Common myeloid progenitor, CD34-positive (primary cell): ENCODE data around the gene PCDHB9. TPM values are rescaled to one million over a fixed set of nuclear protein-coding genes. Genes with fewer than 3 reads are reported as not detected.
"Not testable (repeated sequence)": the region's sequence is repeated elsewhere in the genome, so short reads cannot be mapped to it uniquely, and the experiment has no call there.

Experiments
- CTCF ChIA-PET: fragments of 350-600 bp; sonication (Branson Sonifier 250); formaldehyde crosslinking; loops from one replicate; lab custom pipeline; 2021; ENCODE audit warnings: antibody characterized with exemption; lab: Charles Lee
- POLR2A ChIA-PET: fragments of 350-600 bp; sonication (Branson Sonifier 250); formaldehyde crosslinking; loops from one replicate; lab custom pipeline; 2021; ENCODE audit warnings: antibody characterized with exemption; lab: Charles Lee
- DNase-seq, 3 donors: peaks; one replicate each; pipeline versions ENCODE4 v3.0.0 to v3.0.0-alpha.2; 2013
- H3K27ac ChIP-seq, 2 experiments: 1 replicate in 1 of 2; 2 replicates in 1 of 2; pipeline ENCODE4 v1.7.0; 2013; ENCODE audit warnings: inconsistent platforms in 2 of 2, low read length in 2 of 2, mild to moderate bottlenecking in 2 of 2, low read depth in 1 of 2, moderate library complexity in 1 of 2; ENCODE audit not compliant: severe bottlenecking in 2 of 2, insufficient read depth in 1 of 2, poor library complexity in 1 of 2
- H3K27me3 ChIP-seq, 5 experiments: replicated peaks in 2 of 5; 1 replicate in 3 of 5; 2 replicates in 2 of 5; pipeline versions ENCODE4 v1.6.1 to v1.7.0; 2013; ENCODE audit warnings: low read length in 4 of 5, mild to moderate bottlenecking in 2 of 5, moderate library complexity in 2 of 5, inconsistent platforms in 1 of 5; ENCODE audit not compliant: insufficient read depth in 5 of 5, control insufficient read depth in 4 of 5
- H3K36me3 ChIP-seq, 4 experiments: 1 replicate in 2 of 4; 2 replicates in 2 of 4; pipeline versions ENCODE4 v1.6.1 to v1.7.0; 2013; ENCODE audit warnings: low read length in 3 of 4, control low read depth in 1 of 4, mild to moderate bottlenecking in 1 of 4; ENCODE audit not compliant: control insufficient read depth in 4 of 4, insufficient read depth in 4 of 4
- H3K4me1 ChIP-seq, 4 experiments: 1 replicate in 3 of 4; 2 replicates in 1 of 4; pipeline versions ENCODE4 v1.6.1 to v1.7.1; 2013; ENCODE audit warnings: low read length in 3 of 4, mild to moderate bottlenecking in 3 of 4, control low read depth in 1 of 4, inconsistent platforms in 1 of 4, moderate library complexity in 1 of 4; ENCODE audit not compliant: control insufficient read depth in 4 of 4, insufficient read depth in 4 of 4; ENCODE audit errors: control extremely low read depth in 1 of 4
- H3K4me3 ChIP-seq, 7 experiments: 1 replicate in 4 of 7; 2 replicates in 3 of 7; pipeline versions ENCODE4 v1.5.1 to v1.7.0; 2013; ENCODE audit warnings: mild to moderate bottlenecking in 7 of 7, low read length in 6 of 7, moderate library complexity in 6 of 7, inconsistent platforms in 2 of 7, low read depth in 2 of 7, control low read depth in 1 of 7; ENCODE audit not compliant: insufficient read depth in 4 of 7, control insufficient read depth in 1 of 7; ENCODE audit errors: extremely low read depth in 1 of 7
- H3K9me3 ChIP-seq, 5 experiments: 1 replicate in 4 of 5; 2 replicates in 1 of 5; pipeline versions ENCODE4 v1.6.1 to v1.7.1; 2013; ENCODE audit warnings: low read length in 4 of 5, mild to moderate bottlenecking in 2 of 5, inconsistent platforms in 1 of 5, low read depth in 1 of 5, moderate library complexity in 1 of 5; ENCODE audit not compliant: control insufficient read depth in 4 of 5, insufficient read depth in 2 of 5; ENCODE audit errors: control extremely low read depth in 1 of 5
- WGBS: methylation state at CpG from one replicate; pipeline ENCODE4 v1.1.5; 2013; ENCODE audit not compliant: insufficient coverage; 5-methylcytosine and 5-hydroxymethylcytosine counted together
- polyA plus RNA-seq: library from polyadenylated mRNA; unstranded; fragments of 120-200 nt; gene quantifications from one replicate; pipeline ENCODE4 v1.2.1, GENCODE V29; 2013

The PCDHB9 gene
- polyA plus RNA-seq: 0.01 TPM

- 25% methylated on average over 6 of the region's 9 CpGs for WGBS
These were observed at the start of gene PCDHB9 for GRCh38 chr5:141186897-141187512. Gene PCDHB9, plus strand, starts transcription at chr5:141187161. Its CDS starts 158 bp downstream, at chr5:141187319.

GRCh38 chr5:141137346-141137745, 49.6 kb upstream of the PCDHB9 start:
- DNase-seq, POLR2A ChIA-PET, H3K36me3 ChIP-seq: not testable (repeated sequence)

More at GRCh38 chr5:141186897-141187512, at the start of gene PCDHB9:
- H3K4me1 ChIP-seq: no peaks in the 10 kb centered on the region
- H3K4me3 ChIP-seq: no peak within 1 kb of the TSS
- H3K9me3 ChIP-seq: peaks cover 0 to 30% (median 21%) of the 10 kb centered on the region in 5 experiments
- no peak within 1 kb of the TSS for H3K27ac ChIP-seq
- peaks cover 5 to 52% (median 15%) of the 10 kb centered on the region in 5 experiments for H3K27me3 ChIP-seq
- ChIA-PET POLR2A (interaction anchor here (0.6 kb wide), 1 partner anchor 127 kb away, joined by 6 read pairs; no protein-coding TSS in a partner anchor), CTCF (no interaction called here)
- H3K36me3 ChIP-seq: no peaks in the 10 kb centered on the region
- peak in 2 of 3 donors; percentile 19 to 20 for DNase-seq

GRCh38 chr5:141149812-141150211, 37.1 kb upstream of the PCDHB9 start, which contains the start of gene PCDHB6:
Gene PCDHB6, plus strand, starts transcription at chr5:141150057. Its CDS starts 201 bp downstream, at chr5:141150258.
- peaks cover 1 to 27% (median 18%) of the 10 kb centered on the region in 5 experiments for H3K9me3 ChIP-seq

More at GRCh38 chr5:141137346-141137745, 49.6 kb upstream of the PCDHB9 start:
- H3K27ac ChIP-seq, H3K4me1 ChIP-seq, CTCF ChIA-PET, H3K4me3 ChIP-seq: not testable (repeated sequence)
- 52% methylated on average over 20 of the region's 34 CpGs for WGBS
- peaks cover 0 to 24% (median 20%) of the 10 kb centered on the region in 5 experiments for H3K9me3 ChIP-seq
- peaks cover 2 to 18% (median 6%) of the 10 kb centered on the region in 5 experiments for H3K27me3 ChIP-seq

GRCh38 chr5:141150224-141150992, 36.6 kb upstream of the PCDHB9 start:
- DNase-seq: no peak
- ChIA-PET POLR2A (no interaction called here), CTCF (no interaction called here)
- peaks cover 1 to 28% (median 21%) of the 10 kb centered on the region in 5 experiments for H3K9me3 ChIP-seq
- H3K4me1 ChIP-seq: no peaks in the 10 kb centered on the region
- WGBS: 42% methylated on average over 33 of the region's 33 CpGs
- no peak overlapping the region for H3K27ac ChIP-seq
- H3K4me3 ChIP-seq: no peak overlapping the region
- H3K27me3 ChIP-seq: peaks cover 5 to 28% (median 9%) of the 10 kb centered on the region in 5 experiments
- no peaks in the 10 kb centered on the region for H3K36me3 ChIP-seq

More at GRCh38 chr5:141149812-141150211, 37.1 kb upstream of the PCDHB9 start, which contains the start of gene PCDHB6:
- no peak within 1 kb of the TSS for H3K27ac ChIP-seq
- ChIA-PET CTCF (no interaction called here), POLR2A (no interaction called here)
- no peaks in the 10 kb centered on the region for H3K36me3 ChIP-seq
- peaks cover 5 to 28% (median 9%) of the 10 kb centered on the region in 5 experiments for H3K27me3 ChIP-seq
- no peak within 1 kb of the TSS for H3K4me3 ChIP-seq
- 19% methylated on average over 18 of the region's 18 CpGs for WGBS
- peak in 2 of 3 donors; percentile 3 to 6 for DNase-seq
- H3K4me1 ChIP-seq: no peaks in the 10 kb centered on the region

GRCh38 chr5:141150993-141151325, 36.0 kb upstream of the PCDHB9 start:
- H3K36me3 ChIP-seq: no peaks in the 10 kb centered on the region
- H3K9me3 ChIP-seq: peaks cover 1 to 33% (median 22%) of the 10 kb centered on the region in 5 experiments
- H3K27ac ChIP-seq: no peak overlapping the region
- no peak for DNase-seq
- ChIA-PET CTCF (no interaction called here), POLR2A (no interaction called here)
- no peaks in the 10 kb centered on the region for H3K4me1 ChIP-seq
- WGBS: 27% methylated on average over 13 of the region's 13 CpGs
- no peak overlapping the region for H3K4me3 ChIP-seq
- peaks cover 5 to 29% (median 9%) of the 10 kb centered on the region in 5 experiments for H3K27me3 ChIP-seq

GRCh38 chr5:141151632-141152031, 35.3 kb upstream of the PCDHB9 start:
- CTCF ChIA-PET, H3K27ac ChIP-seq, H3K4me3 ChIP-seq, DNase-seq, POLR2A ChIA-PET, H3K4me1 ChIP-seq, H3K36me3 ChIP-seq: not testable (repeated sequence)
- 24% methylated on average over 13 of the region's 41 CpGs for WGBS
- H3K27me3 ChIP-seq: peaks cover 5 to 36% (median 9%) of the 10 kb centered on the region in 5 experiments
- peaks cover 1 to 39% (median 28%) of the 10 kb centered on the region in 5 experiments for H3K9me3 ChIP-seq
